Neutrophil (primary cell): ENCODE results near the gene RHEB.

ENCODE experiments used
- H3K27ac ChIP-seq: fragments of 200-600 bp; sonication (generic); 2 replicates; pipeline ENCODE4 v1.5.1; 2016; ENCODE audit warnings: mild to moderate bottlenecking, moderate library complexity
- H3K27me3 ChIP-seq: fragments of 200-600 bp; sonication (generic); 2 replicates; pipeline ENCODE4 v1.6.0; 2016; ENCODE audit warnings: mild to moderate bottlenecking
- H3K36me3 ChIP-seq: fragments of 200-600 bp; sonication (generic); 2 replicates; pipeline ENCODE4 v1.5.1; 2017
- H3K4me1 ChIP-seq, 2 experiments: fragments of 200-600 bp in 1 of 2; sonication (generic) in 1 of 2; 1 replicate in 1 of 2; 2 replicates in 1 of 2; pipeline versions ENCODE4 v1.5.1 to v1.6.1; 2013 to 2016; ENCODE audit warnings: low read depth in 1 of 2, low read length in 1 of 2, mild to moderate bottlenecking in 1 of 2, moderate library complexity in 1 of 2; ENCODE audit not compliant: control insufficient read depth in 1 of 2, insufficient read depth in 1 of 2
- H3K4me3 ChIP-seq, 2 experiments: fragments of 200-600 bp in 1 of 2; sonication (generic) in 1 of 2; 1 replicate in 1 of 2; 2 replicates in 1 of 2; pipeline ENCODE4 v1.5.1; 2013 to 2016; ENCODE audit warnings: low read depth in 1 of 2, low read length in 1 of 2, mild to moderate bottlenecking in 1 of 2, moderate library complexity in 1 of 2
- H3K9me3 ChIP-seq: fragments of 200-600 bp; sonication (generic); 2 replicates; pipeline ENCODE4 v1.5.1; 2016
- TF ChIP-seq, protein P1 (sequence below): fragments of 200-600 bp; sonication (generic); IDR thresholded peaks from 2 replicates; pipeline ENCODE4 v1.5.1; 2016; ENCODE audit warnings: antibody characterized with exemption

The RHEB gene

DNA sequence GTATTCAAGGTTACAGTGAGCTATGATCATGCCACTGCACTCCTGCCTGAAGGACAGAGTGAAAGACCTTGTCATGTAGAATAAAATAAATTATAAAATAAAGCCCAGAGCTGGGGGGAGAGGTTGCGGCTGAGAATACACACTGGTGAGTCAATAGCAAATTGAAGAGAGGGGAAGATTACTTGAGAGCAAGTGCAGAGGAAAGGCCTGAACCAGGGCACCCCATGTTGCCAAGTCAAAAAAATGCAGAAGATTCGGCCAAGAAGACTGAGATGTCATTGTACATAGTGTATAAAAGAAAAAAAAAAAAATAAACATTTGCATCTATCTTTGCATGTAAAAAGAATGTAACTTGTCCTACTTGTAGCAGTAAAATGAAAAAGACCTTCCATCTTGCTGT lies 32.5 kb downstream of the RHEB start:
- Histone ChIP-seq H3K36me3 (peaks cover 57% of the 10 kb centered on the region), H3K4me3 (no peak overlapping the region), H3K9me3 (no peaks in the 10 kb centered on the region), H3K27me3 (no peaks in the 10 kb centered on the region), H3K27ac (no peak overlapping the region), H3K4me1 (peaks cover 6 to 20% of the 10 kb centered on the region in 2 experiments)
- TF ChIP-seq, protein P1, sequence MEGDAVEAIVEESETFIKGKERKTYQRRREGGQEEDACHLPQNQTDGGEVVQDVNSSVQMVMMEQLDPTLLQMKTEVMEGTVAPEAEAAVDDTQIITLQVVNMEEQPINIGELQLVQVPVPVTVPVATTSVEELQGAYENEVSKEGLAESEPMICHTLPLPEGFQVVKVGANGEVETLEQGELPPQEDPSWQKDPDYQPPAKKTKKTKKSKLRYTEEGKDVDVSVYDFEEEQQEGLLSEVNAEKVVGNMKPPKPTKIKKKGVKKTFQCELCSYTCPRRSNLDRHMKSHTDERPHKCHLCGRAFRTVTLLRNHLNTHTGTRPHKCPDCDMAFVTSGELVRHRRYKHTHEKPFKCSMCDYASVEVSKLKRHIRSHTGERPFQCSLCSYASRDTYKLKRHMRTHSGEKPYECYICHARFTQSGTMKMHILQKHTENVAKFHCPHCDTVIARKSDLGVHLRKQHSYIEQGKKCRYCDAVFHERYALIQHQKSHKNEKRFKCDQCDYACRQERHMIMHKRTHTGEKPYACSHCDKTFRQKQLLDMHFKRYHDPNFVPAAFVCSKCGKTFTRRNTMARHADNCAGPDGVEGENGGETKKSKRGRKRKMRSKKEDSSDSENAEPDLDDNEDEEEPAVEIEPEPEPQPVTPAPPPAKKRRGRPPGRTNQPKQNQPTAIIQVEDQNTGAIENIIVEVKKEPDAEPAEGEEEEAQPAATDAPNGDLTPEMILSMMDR: no peak

DNA sequence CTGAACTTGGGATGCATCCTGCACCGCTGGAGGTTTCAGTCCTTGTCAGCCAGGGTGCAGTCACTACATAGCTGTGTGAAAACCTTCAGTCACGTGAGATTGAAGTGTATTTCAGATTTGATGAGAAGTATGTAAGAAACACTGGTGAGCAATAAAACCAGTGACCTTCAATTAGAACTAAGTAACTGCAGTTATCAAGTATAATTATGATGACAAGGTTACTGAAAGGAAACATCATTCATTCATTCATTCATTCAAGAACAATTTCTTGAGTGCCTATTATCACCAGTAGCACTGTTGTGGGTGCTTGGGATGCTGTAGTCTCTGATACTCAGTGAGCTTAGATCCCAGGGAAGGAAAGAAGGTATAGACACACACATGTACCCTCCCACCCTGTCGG lies 33.6 kb downstream of the RHEB start:
- no peaks in the 10 kb centered on the region for H3K27me3 ChIP-seq
- peaks cover 67% of the 10 kb centered on the region for H3K36me3 ChIP-seq
- no peak overlapping the region for H3K4me3 ChIP-seq
- no peak overlapping the region for H3K27ac ChIP-seq
- peaks cover 0 to 12% of the 10 kb centered on the region in 2 experiments for H3K4me1 ChIP-seq
- no peaks in the 10 kb centered on the region for H3K9me3 ChIP-seq
- TF ChIP-seq, protein P1: no peak

DNA sequence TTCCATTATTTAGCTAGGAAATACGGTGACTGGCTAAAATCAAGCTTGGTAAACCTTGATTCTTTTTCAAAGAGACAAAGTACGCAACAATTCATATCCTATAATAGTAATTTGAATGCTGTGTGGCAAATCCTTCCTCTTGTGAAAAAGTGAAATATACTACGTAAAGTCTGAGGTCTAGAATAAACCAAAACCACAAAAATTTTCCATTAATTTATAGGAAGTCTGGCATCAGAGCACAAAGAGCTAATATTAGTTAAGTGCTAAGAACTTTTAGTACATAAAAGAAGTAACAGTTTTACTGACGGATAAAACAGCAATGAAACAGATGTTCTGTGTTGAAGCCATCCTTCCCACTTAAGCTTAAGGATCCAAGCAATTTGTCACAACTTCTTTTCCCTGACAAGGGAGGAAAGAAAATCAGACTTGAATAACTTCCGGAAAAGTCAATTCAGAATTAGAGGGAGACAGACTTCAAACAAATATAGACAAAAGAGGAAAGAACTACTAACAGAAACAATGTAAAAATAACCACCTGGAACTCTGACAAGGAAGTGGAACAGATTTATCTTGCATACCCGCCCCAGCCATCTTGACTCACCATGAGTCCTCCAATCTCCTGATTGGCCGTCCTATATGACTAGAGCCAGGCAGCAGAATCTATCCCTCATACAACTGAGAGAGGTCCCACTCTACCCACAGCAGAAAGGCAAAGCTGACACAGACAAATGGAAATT lies 34.6 kb downstream of the RHEB start:
- TF ChIP-seq, protein P1: no peak
- Histone ChIP-seq H3K36me3 (peaks cover 64% of the 10 kb centered on the region), H3K27me3 (no peaks in the 10 kb centered on the region), H3K4me3 (no peak overlapping the region), H3K4me1 (peaks cover 0 to 12% of the 10 kb centered on the region in 2 experiments), H3K9me3 (no peaks in the 10 kb centered on the region), H3K27ac (peak overlapping the region; percentile 45)

DNA sequence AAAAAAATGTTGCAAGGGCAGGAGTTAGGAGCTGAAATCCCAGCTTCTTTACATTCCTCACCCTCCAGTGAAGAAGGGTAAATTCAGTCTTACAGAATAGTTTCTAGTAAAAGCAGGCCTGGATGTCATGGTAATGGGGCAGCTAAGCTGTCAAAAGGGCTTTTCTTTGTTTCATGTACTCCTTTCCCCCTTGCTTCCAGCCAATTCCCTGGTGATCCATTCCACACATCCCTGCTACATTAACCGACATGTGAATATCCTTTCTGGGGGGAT lies 36.0 kb downstream of the RHEB start:
- Histone ChIP-seq H3K27ac (no peak overlapping the region), H3K9me3 (no peaks in the 10 kb centered on the region), H3K27me3 (no peaks in the 10 kb centered on the region), H3K36me3 (peaks cover 49% of the 10 kb centered on the region), H3K4me1 (peaks cover 0 to 12% of the 10 kb centered on the region in 2 experiments), H3K4me3 (no peak overlapping the region)
- TF ChIP-seq, protein P1: no peak

DNA sequence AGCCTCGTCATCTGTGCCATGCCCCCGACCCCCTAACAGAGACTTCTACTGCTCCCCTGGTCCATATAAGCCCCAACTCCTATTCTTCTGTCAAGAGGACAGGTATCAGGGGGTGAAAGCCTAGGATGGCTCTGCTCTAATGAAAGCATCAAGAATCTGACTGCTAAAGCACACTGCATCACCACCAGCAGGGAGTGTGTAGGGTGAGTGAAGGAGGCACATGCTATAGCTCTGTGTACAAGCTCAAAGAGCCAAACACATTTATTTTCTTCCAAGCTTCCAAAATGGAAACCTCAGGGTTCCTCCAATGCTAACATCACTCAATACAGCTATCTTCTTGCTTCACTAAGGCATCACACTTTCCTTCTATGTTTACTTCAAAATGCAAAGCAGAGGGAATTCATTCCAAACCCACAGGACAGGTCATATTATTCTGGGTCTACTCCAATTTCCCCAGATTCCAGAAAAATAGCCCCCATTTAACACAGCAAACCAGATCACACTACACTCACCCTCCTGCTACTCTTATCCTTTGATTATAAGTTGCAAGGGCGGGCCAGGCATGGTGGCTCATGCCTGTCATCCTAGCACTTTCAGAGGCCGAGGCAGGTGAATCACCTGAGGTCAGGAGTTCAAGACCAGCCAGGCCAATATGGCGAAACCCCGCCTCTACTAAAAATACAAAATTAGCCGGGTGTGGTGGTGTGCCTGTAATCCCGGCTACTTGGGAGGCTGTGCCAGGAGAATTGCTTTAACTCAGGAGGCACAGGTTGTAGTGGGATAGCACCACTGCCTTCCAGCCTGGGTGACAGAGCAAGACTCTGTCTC lies 36.6 kb downstream of the RHEB start:
- H3K27ac ChIP-seq: no peak overlapping the region
- no peak overlapping the region for H3K4me3 ChIP-seq
- no peaks in the 10 kb centered on the region for H3K27me3 ChIP-seq
- TF ChIP-seq, protein P1: no peak
- peaks cover 0 to 12% of the 10 kb centered on the region in 2 experiments for H3K4me1 ChIP-seq
- no peaks in the 10 kb centered on the region for H3K9me3 ChIP-seq
- H3K36me3 ChIP-seq: peaks cover 44% of the 10 kb centered on the region
